Effector CD4-positive, alpha-beta T cell (primary cell): ENCODE measurements around the gene PLXNA2.

Source experiments
- DNase-seq: peaks from one replicate; pipeline ENCODE4 v3.0.0-alpha.2; 2020

The PLXNA2 gene

GRCh38 chr1:208222376-208223126, 21.6 kb downstream of the PLXNA2 start:
- DNase-seq: no peak

- DNase-seq: no peak
Observed at GRCh38 chr1:208221291-208221622, 22.9 kb downstream of the PLXNA2 start.

GRCh38 chr1:208219659-208220282, 24.4 kb downstream of the PLXNA2 start:
- no peak for DNase-seq

- DNase-seq: no peak
Observed at GRCh38 chr1:208219098-208219658, 25.0 kb downstream of the PLXNA2 start.

- no peak for DNase-seq
Observed at GRCh38 chr1:208218237-208219097, 25.7 kb downstream of the PLXNA2 start.

GRCh38 chr1:208217781-208218180, 26.4 kb downstream of the PLXNA2 start:
- DNase-seq: no peak

- DNase-seq: no peak
Observed at GRCh38 chr1:208216806-208217205, 27.4 kb downstream of the PLXNA2 start.

GRCh38 chr1:208216062-208216461, 28.1 kb downstream of the PLXNA2 start:
- no peak for DNase-seq

- DNase-seq: no peak
Observed at GRCh38 chr1:208215393-208215792, 28.8 kb downstream of the PLXNA2 start.

- DNase-seq: no peak
Observed at GRCh38 chr1:208213786-208214185, 30.4 kb downstream of the PLXNA2 start.

- DNase-seq: no peak
Observed at GRCh38 chr1:208212893-208213292, 31.3 kb downstream of the PLXNA2 start.

GRCh38 chr1:208211921-208212843, 32.0 kb downstream of the PLXNA2 start:
- DNase-seq: no peak

GRCh38 chr1:208209896-208210589, 34.1 kb downstream of the PLXNA2 start:
- DNase-seq: no peak

- DNase-seq: no peak
Observed at GRCh38 chr1:208209286-208209685, 34.9 kb downstream of the PLXNA2 start.

GRCh38 chr1:208208132-208208487, 36.1 kb downstream of the PLXNA2 start:
- no peak for DNase-seq

- no peak for DNase-seq
Observed at GRCh38 chr1:208207388-208208131, 36.6 kb downstream of the PLXNA2 start.

- no peak for DNase-seq
Observed at GRCh38 chr1:208206092-208206698, 38.0 kb downstream of the PLXNA2 start.

GRCh38 chr1:208205216-208206013, 38.8 kb downstream of the PLXNA2 start:
- no peak for DNase-seq

GRCh38 chr1:208204779-208205178, 39.4 kb downstream of the PLXNA2 start:
- no peak for DNase-seq
